Heart left ventricle (tissue), 16 donors: ENCODE results near the gene UGT1A10. TPM values are rescaled to one million over a fixed set of nuclear protein-coding genes. Genes with fewer than 3 reads are reported as not detected.
"Not testable (repeated sequence)": the region's sequence is repeated elsewhere in the genome, so short reads cannot be mapped to it uniquely, and the experiment has no call there.

Source experiments
- ATAC-seq, 4 donors: fragments of 200-7000 bp; cut with Tn5 transposase; one replicate each; pipeline ENCODE4 v1.9.1; 2020 to 2022; ENCODE audit warnings: moderate library complexity in 4 of 4, mild to moderate bottlenecking in 3 of 4, moderate number of reproducible peaks in 1 of 4
- DNase-seq, 5 donors: peaks; one replicate each; pipeline ENCODE4 v3.0.0-alpha.2; 2020
- H3K27ac ChIP-seq, 12 donors: fragments of 200-600 bp; sonication (generic) in 4 of 12; one replicate each; pipeline versions ENCODE4 v1.5.0 to v1.8.0; 2016 to 2022; ENCODE audit warnings: mild to moderate bottlenecking in 2 of 12
- H3K27me3 ChIP-seq, 9 donors: fragments of 200-600 bp; sonication (generic) in 2 of 9; one replicate each; pipeline versions ENCODE4 v1.5.1 to v1.8.0; 2016 to 2022; ENCODE audit warnings: mild to moderate bottlenecking in 3 of 9
- H3K36me3 ChIP-seq, 9 donors: fragments of 200-600 bp; sonication (generic) in 2 of 9; one replicate each; pipeline versions ENCODE4 v1.5.0 to v1.8.0; 2018 to 2022; ENCODE audit warnings: mild to moderate bottlenecking in 2 of 9
- H3K4me1 ChIP-seq, 12 donors: fragments of 200-600 bp; sonication (generic) in 4 of 12; one replicate each; pipeline versions ENCODE4 v1.5.0 to v1.8.0; 2016 to 2022; ENCODE audit warnings: mild to moderate bottlenecking in 3 of 12
- H3K4me3 ChIP-seq, 12 donors: fragments of 200-600 bp; sonication (generic) in 4 of 12; one replicate each; pipeline versions ENCODE4 v1.5.0 to v1.8.0; 2017 to 2022; ENCODE audit warnings: mild to moderate bottlenecking in 9 of 12, moderate library complexity in 4 of 12
- H3K9me3 ChIP-seq, 12 donors: fragments of 200-600 bp; sonication (generic) in 4 of 12; one replicate each; pipeline versions ENCODE4 v1.5.0 to v1.8.0; 2016 to 2022; ENCODE audit warnings: mild to moderate bottlenecking in 1 of 12
- POLR2A ChIP-seq, 2 donors: fragments of 450-650 bp; IDR thresholded peaks; one replicate each; pipeline ENCODE4 v1.6.1; 2017; ENCODE audit warnings: antibody characterized with exemption in 2 of 2, mild to moderate bottlenecking in 2 of 2, moderate library complexity in 2 of 2
- WGBS, 4 donors: extraction: QIAGEN DNeasy Blood & Tissue Kit in 2 of 4; methylation state at CpG; one replicate each; pipeline versions ENCODE4 v1.1.5 to v1.1.7; 2013 to 2018; 5-methylcytosine and 5-hydroxymethylcytosine counted together
- intact Hi-C, 10 donors: fragments of 100-400 bp; cut with DNase I; formaldehyde crosslinking; loops; one replicate each; pipeline versions ENCODE4 v1.11.1 to v1.14.2; 2022
- polyA plus RNA-seq, 2 donors: library from polyadenylated mRNA; stranded (reverse); fragments of 200-250 nt; gene quantifications; one replicate each; pipeline ENCODE4 v1.2.3, GENCODE V29; 2013
- total RNA-seq, 9 donors: library from RNA; depleted of rRNA in 2 of 9; stranded (reverse); fragments of >200 nt in 2 of 9; fragmentation: NEBNext Ultra II Directional in 3 of 9; extraction: Animal tissue kit (Norgen Biotek cat#: 25700) in 3 of 9; gene quantifications; one replicate each; pipeline versions ENCODE4 v1.1.0 to v1.2.4, GENCODE V29; 2016 to 2023
- TF ChIP-seq, protein P1 (sequence below), 12 donors: fragments of 200-600 bp; sonication (generic) in 4 of 12; IDR thresholded peaks; one replicate each; pipeline versions ENCODE4 v1.5.0 to v1.8.0; 2018 to 2022; ENCODE audit warnings: antibody characterized with exemption in 12 of 12, mild to moderate bottlenecking in 5 of 12
- donor health status: ischemic (EF 13 %, LVEDD 7.1; RV severe dilation, severe dysfunction).
- donor health status: healthy with polysubstance abuse.
- donor health status: DM: no; HTN: yes; CAD: no.
- donor health status: DM: no; HTN: no; CAD: no.
- donor health status: ischemic (EF 25% LVEDD 6.9; RV normal size, moderate dysfunction).
- donor health status: ischemic (EF 25% LVEDD 5.7; RV mildly dilated, moderate dysfunction).
- donor health status: healthy.
- donor health status: DM: yes; HTN: yes; CAD: no.
- donor health status: ischemic (EF 35%, LVEDD 5.7; RV mildly dilated, moderate dysfunction).
- donor health status: nonischemic (EF 11% LVEDD 7.7; RV severe dilation, severe dysfunction).
- donor health status: DM: yes; HTN: yes; CAD: no.
- donor health status: PGD.
- donor health status: ischemic (EF 29% LVEDD 5.4; RV normal size, mild dysfunction).
- donor health status: nonischemic (EF 23%, LVEDD 6.1; RV moderate dilation, normal function).

UGT1A10 gene
- total and polyA plus RNA-seq, 11 donors, result not detected

- H3K36me3 ChIP-seq, result no peaks in the 10 kb centered on the region
- H3K27me3 ChIP-seq, result peaks cover 0 to 8% (median 0%) of the 10 kb centered on the region in 9 donors
- intact Hi-C loops, result no loop called here
- no peaks in the 10 kb centered on the region for H3K4me1 ChIP-seq
- 71 to 81% (median 77%) methylated on average over 4 of the region's 4 CpGs for WGBS, 4 donors
- peaks cover 0 to 12% (median 1%) of the 10 kb centered on the region in 12 donors for H3K9me3 ChIP-seq
- H3K4me3 ChIP-seq, result no peak overlapping the region
- DNase-seq (no peak), ATAC-seq (no peak)
- TF ChIP-seq, protein P1, sequence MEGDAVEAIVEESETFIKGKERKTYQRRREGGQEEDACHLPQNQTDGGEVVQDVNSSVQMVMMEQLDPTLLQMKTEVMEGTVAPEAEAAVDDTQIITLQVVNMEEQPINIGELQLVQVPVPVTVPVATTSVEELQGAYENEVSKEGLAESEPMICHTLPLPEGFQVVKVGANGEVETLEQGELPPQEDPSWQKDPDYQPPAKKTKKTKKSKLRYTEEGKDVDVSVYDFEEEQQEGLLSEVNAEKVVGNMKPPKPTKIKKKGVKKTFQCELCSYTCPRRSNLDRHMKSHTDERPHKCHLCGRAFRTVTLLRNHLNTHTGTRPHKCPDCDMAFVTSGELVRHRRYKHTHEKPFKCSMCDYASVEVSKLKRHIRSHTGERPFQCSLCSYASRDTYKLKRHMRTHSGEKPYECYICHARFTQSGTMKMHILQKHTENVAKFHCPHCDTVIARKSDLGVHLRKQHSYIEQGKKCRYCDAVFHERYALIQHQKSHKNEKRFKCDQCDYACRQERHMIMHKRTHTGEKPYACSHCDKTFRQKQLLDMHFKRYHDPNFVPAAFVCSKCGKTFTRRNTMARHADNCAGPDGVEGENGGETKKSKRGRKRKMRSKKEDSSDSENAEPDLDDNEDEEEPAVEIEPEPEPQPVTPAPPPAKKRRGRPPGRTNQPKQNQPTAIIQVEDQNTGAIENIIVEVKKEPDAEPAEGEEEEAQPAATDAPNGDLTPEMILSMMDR (IDR thresholded peaks at IDR 0.05), result no peak
- TF ChIP-seq POLR2A (IDR thresholded peaks at IDR 0.05), result no peak
- H3K27ac ChIP-seq, result no peak overlapping the region
These were observed 14.7 kb downstream of the UGT1A10 start for GRCh38 chr2:233650981-233651380.

- no peak for TF ChIP-seq POLR2A (IDR thresholded peaks at IDR 0.05)
- TF ChIP-seq, protein P1 (IDR thresholded peaks at IDR 0.05), result no peak
These were observed 15.2 kb downstream of the UGT1A10 start for GRCh38 chr2:233651430-233651829.

DNA sequence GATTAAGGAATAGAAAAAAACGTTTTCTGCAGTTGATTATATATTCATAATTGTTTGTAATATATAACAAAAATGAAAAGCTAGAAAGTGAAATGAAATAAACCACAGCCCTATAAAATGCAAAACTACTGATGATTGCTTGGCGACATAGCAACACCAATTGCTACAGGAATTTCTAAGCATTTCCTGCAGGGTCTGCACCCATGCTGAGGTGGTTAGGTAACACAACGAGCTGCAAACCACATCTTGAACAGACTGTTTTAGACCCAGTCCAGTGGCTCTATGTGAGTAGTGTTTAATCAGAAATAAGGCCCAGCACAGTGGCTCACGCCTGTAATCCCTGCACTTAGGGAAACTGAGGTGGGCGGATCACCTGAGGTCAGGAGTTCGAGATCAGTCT is 18.3 kb downstream of the UGT1A10 start:
- 62 to 68% (median 66%) methylated on average over 6 of the region's 6 CpGs for WGBS, 4 donors
- ATAC-seq, result no peak
- Histone ChIP-seq H3K27ac (no peak overlapping the region), H3K36me3 (no peaks in the 10 kb centered on the region), H3K4me3 (no peak overlapping the region), H3K4me1 (no peaks in the 10 kb centered on the region), H3K27me3 (peaks cover 0 to 8% (median 0%) of the 10 kb centered on the region in 9 donors), H3K9me3 (no peaks in the 10 kb centered on the region)
- TF ChIP-seq POLR2A (IDR thresholded peaks at IDR 0.05), result no peak
- TF ChIP-seq, protein P1 (IDR thresholded peaks at IDR 0.05), result no peak
- intact Hi-C loops, result no loop called here
- DNase-seq, result no peak

More at GRCh38 chr2:233651430-233651829, 15.2 kb downstream of the UGT1A10 start:
- Histone ChIP-seq H3K4me1 (no peaks in the 10 kb centered on the region), H3K9me3 (peaks cover 0 to 8% (median 0%) of the 10 kb centered on the region in 12 donors), H3K36me3 (no peaks in the 10 kb centered on the region), H3K27ac (no peak overlapping the region), H3K27me3 (peaks cover 0 to 8% (median 0%) of the 10 kb centered on the region in 9 donors), H3K4me3 (no peak overlapping the region)
- DNase-seq (no peak), ATAC-seq (no peak)
- WGBS, 4 donors, result 83 to 93% (median 92%) methylated on average over 2 of the region's 2 CpGs
- intact Hi-C loops, result no loop called here

GRCh38 chr2:233655043-233655442 is 18.8 kb downstream of the UGT1A10 start:
- DNase-seq (no peak), ATAC-seq (no peak)
- intact Hi-C loops, result no loop called here
- TF ChIP-seq, protein P1 (IDR thresholded peaks at IDR 0.05), result no peak
- no peak for TF ChIP-seq POLR2A (IDR thresholded peaks at IDR 0.05)
- no peaks in the 10 kb centered on the region for H3K4me1 ChIP-seq
- no peaks in the 10 kb centered on the region for H3K36me3 ChIP-seq
- H3K27ac ChIP-seq, result no peak overlapping the region
- 13 to 53% (median 30%) methylated on average over 1 of the region's 1 CpG for WGBS, 4 donors
- peaks cover 0 to 8% (median 0%) of the 10 kb centered on the region in 9 donors for H3K27me3 ChIP-seq
- no peak overlapping the region for H3K4me3 ChIP-seq
- no peaks in the 10 kb centered on the region for H3K9me3 ChIP-seq

- H3K27ac ChIP-seq, DNase-seq, H3K36me3 ChIP-seq, H3K27me3 ChIP-seq, ATAC-seq, H3K9me3 ChIP-seq, H3K4me3 ChIP-seq, H3K4me1 ChIP-seq, intact Hi-C loops: not testable (repeated sequence)
- WGBS, 4 donors, result 88 to 98% (median 94%) methylated on average over 3 of the region's 3 CpGs
These were observed 19.7 kb downstream of the UGT1A10 start for GRCh38 chr2:233655943-233656342.
